Myometrial cell (primary cell): Measurements from ENCODE around the gene MYMK. TPM values are rescaled to one million over a fixed set of nuclear protein-coding genes. Genes with fewer than 3 reads are reported as not detected.

Experiments used
- total RNA-seq: library from RNA; depleted of rRNA; stranded (reverse); fragments of >200 nt; gene quantifications from 2 replicates; pipeline ENCODE4 v1.2.3, GENCODE V29; 2015

The MYMK gene
- not detected in 2 replicates for total RNA-seq

GRCh38 chr9:133524679-133525228, at the start of gene MYMK:
Gene MYMK (minus strand): TSS chr9:133524959. CDS start chr9:133524844, 115 bp downstream.

GRCh38 chr9:133534346-133535291, 9.9 kb upstream of the MYMK start, which contains the start of gene ADAMTSL2:
Gene ADAMTSL2 (plus strand): TSS chr9:133534704. CDS start chr9:133536713, 2,009 bp downstream.

DNA sequence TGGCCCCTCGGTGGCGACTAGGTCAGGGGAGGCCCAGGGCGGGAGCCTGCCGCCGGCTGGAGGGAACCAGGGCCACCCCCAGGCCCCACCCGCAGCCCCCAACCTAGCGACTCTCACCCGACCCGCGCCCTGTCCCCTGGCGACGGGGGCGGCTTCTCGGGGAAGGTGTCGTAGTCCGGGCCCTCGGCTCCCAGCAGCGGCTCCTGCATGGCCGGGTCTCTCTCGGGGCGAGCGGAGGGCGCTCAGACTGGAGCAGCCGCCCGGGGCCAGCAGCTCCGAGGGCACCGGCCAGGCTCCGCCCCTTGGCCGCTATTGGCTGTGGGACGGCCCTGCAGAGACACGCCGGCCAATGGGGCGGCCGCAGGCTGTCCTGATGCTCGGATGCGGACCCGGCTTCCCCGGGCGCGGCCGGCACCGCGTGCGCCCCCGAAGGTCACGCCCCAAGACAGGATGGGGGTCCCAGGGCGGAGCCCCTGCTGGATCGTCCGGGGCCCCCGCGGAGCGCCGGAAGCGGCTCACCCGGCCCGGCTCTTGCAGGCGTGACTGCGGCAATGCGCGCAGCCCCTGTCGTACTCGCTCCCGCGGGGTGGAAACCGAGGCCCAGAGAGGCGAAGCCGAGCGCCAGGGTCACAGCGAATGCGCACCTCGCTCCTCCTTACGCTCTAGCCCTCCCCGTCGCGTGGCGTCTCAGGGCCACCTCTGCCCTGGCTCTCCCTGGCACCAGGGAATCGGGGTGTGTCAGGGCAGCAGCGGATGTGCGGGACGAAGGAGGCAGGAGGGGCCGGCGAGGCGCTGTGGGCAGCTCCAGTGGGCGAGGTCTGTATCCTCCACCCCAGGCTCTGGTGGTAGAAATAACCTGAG, 45.7 kb downstream of the MYMK start, which contains the start of gene SLC2A6:
TSS of gene SLC2A6 (minus strand) at position 249 of the 861 bp plus-strand sequence. CDS start at position 209, 40 bp downstream.

Other genes with a start within 250 kb of the MYMK start
- gene ABO, start 249.8 kb downstream of the MYMK start, total RNA-seq, result not detected in 2 replicates
- 4.0 and 16.5 TPM in 2 replicates for gene SURF6, start 188.8 kb downstream of the MYMK start, total RNA-seq
- 13.6 and 17.0 TPM in 2 replicates for gene MED22, start 176.8 kb downstream of the MYMK start, total RNA-seq
- 2,802 and 2,926 TPM in 2 replicates for gene RPL7A, start 176.7 kb downstream of the MYMK start, total RNA-seq
- gene SURF1, start 168.5 kb downstream of the MYMK start, total RNA-seq, result 30.8 and 52.1 TPM in 2 replicates
- 5.5 and 9.4 TPM in 2 replicates for gene SURF2, start 168.4 kb downstream of the MYMK start, total RNA-seq
- gene SURF4, start 148.9 kb downstream of the MYMK start, total RNA-seq, result 526 and 554 TPM in 2 replicates
- gene STKLD1, start 148.6 kb downstream of the MYMK start, total RNA-seq, result 0.18 and 1.7 TPM in 2 replicates
- 14.1 and 20.6 TPM in 2 replicates for gene REXO4, start 106.9 kb downstream of the MYMK start, total RNA-seq
- gene ADAMTS13, start 102.6 kb downstream of the MYMK start, total RNA-seq, result 0.86 and 0.89 TPM in 2 replicates
- 4.1 and 6.9 TPM in 2 replicates for gene CACFD1, start 65.0 kb downstream of the MYMK start, total RNA-seq
- 32.6 and 33.8 TPM in 2 replicates for gene SLC2A6, start 45.9 kb downstream of the MYMK start, total RNA-seq
- not detected in 2 replicates for gene ADAMTSL2, start 9.7 kb upstream of the MYMK start, total RNA-seq
- not detected in 2 replicates for gene FAM163B, start 84.4 kb upstream of the MYMK start, total RNA-seq
- gene DBH, start 111.4 kb upstream of the MYMK start, total RNA-seq, result not detected in 2 replicates
- gene SARDH, start 213.4 kb upstream of the MYMK start, total RNA-seq, result 5.3 and 5.5 TPM in 2 replicates